ENCODE measurements around the gene UFSP1.

UFSP1 gene

DNA sequence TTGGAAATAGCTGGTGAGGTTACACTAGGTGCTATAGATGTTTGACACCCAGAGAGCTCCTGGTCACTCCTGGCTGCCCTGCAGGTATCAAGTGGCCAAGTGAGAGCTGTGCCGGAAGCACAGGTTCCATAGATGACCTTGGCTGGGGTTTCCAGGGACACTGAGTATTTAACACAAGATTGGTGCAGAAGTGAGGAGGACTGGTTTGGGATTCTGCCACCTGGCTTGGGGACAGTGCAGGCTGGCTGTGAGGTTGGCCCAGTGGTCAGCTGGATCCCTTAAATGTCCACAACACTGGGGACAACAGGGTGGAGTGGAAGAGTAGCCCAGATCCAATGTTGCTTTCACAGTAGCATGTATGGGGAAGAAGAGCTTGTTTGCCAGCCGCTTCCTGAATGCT lies 11.5 kb upstream of the UFSP1 start:
- no peak for DNase-seq (ENCODE audit: low read depth)
- TF ChIP-seq, protein P1, sequence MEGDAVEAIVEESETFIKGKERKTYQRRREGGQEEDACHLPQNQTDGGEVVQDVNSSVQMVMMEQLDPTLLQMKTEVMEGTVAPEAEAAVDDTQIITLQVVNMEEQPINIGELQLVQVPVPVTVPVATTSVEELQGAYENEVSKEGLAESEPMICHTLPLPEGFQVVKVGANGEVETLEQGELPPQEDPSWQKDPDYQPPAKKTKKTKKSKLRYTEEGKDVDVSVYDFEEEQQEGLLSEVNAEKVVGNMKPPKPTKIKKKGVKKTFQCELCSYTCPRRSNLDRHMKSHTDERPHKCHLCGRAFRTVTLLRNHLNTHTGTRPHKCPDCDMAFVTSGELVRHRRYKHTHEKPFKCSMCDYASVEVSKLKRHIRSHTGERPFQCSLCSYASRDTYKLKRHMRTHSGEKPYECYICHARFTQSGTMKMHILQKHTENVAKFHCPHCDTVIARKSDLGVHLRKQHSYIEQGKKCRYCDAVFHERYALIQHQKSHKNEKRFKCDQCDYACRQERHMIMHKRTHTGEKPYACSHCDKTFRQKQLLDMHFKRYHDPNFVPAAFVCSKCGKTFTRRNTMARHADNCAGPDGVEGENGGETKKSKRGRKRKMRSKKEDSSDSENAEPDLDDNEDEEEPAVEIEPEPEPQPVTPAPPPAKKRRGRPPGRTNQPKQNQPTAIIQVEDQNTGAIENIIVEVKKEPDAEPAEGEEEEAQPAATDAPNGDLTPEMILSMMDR (IDR thresholded peaks at IDR 0.05; ENCODE audit: low read length, missing control alignments) = no peak
- H3K4me3 ChIP-seq (replicated peaks; ENCODE audit: low read depth, low read length) = no peak overlapping the region

DNA sequence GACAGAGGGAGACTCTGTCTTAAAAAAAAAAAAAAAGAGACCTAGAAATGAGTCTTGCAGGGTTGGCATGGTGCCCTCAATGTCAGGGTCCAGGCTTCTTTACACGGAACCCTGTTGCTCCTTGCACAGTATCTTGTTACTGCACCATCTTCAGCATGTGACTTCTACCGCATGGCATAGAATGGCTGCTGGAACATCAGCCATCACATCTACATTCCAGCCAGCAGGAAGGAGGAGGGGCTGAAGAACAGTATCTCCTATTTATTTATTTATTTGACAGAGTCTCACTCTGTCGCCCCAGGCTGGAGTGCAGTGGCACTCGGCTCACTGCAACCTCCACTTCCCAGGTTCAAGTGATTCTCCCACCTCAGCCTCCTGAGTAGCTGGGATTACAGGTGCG lies 9.9 kb upstream of the UFSP1 start:
- DNase-seq (ENCODE audit: low read depth) = no peak
- TF ChIP-seq, protein P1 (IDR thresholded peaks at IDR 0.05; ENCODE audit: low read length, missing control alignments) = no peak
- H3K4me3 ChIP-seq (replicated peaks; ENCODE audit: low read depth, low read length) = no peak overlapping the region

DNA sequence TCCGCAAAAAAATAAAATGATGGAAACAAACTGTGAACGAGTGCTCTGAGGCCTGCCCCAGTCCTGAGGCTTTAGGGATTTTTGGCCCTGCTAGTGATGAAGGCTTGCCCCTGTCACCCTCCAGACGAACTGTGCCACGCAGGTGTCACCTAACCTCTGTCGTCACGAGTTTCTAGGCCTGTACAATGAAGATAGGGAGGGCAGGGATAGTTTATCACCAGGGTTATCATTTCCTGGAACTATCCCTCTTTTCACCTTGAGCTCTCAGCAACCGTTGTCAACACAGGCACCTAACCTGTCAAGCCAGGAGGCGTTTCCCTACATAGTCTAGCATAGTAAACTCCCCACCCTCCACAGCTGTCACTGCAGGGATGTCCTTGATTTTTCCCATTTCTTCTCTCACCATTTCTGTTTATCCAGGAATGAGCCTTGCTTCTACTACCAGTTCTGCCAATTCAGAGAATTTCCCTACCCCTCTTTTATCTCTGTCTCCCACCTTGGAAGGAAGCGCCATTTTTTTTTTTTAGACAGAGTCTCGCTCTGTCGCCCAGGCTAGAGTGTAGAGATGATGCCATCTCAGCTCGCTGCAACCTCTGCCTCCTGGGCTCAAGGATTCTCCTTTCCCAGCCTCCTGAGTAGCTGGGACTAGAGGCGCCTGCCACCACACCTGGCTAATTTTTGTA lies 8.4 kb upstream of the UFSP1 start:
- H3K4me3 ChIP-seq (replicated peaks; ENCODE audit: low read depth, low read length) = no peak overlapping the region
- no peak for DNase-seq (ENCODE audit: low read depth)
- TF ChIP-seq, protein P1 (IDR thresholded peaks at IDR 0.05; ENCODE audit: low read length, missing control alignments) = no peak

DNA sequence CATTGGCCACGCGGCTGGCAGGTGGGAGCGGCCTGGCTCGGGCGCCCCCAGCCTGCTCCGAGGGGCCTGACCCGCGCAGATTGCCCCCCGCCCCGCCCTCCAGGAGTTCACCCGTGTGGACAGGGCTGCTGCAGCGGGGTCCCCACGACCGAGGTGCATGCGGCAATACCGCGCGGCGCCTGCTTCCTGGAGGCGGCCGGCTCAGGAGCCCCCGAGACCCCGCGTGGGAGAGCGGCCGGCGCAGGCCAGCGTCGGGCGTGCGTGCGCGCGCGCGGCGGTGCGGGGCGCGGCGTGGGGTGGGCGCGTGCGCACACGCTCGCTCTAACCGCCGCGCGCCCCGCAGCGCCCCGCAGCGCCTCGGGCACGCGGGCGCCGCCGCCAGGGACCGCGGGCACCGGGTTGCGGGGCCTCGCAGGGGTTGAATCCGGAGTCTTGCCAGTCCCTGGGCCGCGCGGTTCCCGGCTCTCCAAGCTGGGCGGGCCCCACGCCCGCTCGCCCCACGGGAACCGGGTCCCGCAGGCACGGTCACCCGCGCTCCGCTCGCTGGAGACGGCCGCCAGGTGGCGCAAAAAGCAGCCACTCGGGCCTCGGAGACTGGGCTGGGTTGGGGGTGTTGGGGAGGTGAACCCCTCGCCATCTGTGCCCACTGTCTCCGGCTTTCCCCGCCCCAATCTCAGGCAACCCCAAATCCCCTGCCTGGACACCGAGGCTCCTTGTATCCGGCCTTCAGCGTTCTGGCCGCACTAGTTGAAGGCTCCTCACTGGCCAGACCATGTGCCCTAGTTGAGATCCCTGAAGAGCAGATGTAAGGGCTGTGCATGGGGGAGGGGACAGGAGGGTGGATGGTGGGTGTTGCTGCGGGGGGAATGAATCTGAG lies 7.5 kb upstream of the UFSP1 start:
- H3K4me3 ChIP-seq (replicated peaks; ENCODE audit: low read depth, low read length) = no peak overlapping the region
- no peak for DNase-seq (ENCODE audit: low read depth)
- TF ChIP-seq, protein P1 (IDR thresholded peaks at IDR 0.05; ENCODE audit: low read length, missing control alignments) = peak; percentile 56

DNA sequence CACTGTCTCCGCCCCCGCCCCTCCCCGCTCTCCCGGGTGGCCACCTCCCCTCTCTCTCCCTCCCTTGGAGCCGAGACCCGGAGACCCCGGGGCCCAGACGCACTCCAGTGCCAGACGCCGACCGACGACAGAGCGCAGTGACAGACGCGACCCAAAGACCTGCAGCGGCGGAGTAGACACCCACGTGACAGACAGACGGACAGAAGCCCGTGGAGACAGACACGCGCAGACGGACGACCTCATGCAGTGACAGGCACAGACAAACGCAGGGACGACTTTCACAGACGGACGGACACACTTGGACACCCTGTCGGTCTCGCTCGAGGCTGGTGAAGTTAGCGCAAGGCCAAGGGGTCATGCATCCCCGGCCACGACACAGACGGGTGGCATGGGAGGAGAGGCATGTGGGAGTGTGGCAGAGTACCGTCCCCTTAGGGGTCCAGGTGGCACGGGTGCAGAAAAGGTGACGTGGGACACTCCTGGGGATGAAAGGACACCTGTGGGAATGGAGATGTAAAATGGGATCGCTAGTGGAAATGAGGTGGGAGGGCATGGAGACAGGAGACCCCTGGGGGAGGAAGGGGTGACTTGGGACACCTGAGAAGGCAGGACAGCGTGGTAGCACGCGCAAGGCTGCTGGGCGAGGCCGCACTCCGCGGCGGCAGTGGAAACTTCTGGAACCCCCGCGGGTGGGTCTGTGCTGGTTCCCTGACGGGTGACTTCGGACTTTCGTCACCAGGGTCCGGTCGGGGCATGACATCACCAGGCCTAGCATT lies 6.6 kb upstream of the UFSP1 start:
- DNase-seq (ENCODE audit: low read depth) = no peak
- TF ChIP-seq, protein P1 (IDR thresholded peaks at IDR 0.05; ENCODE audit: low read length, missing control alignments) = no peak
- no peak overlapping the region for H3K4me3 ChIP-seq (replicated peaks; ENCODE audit: low read depth, low read length)

DNA sequence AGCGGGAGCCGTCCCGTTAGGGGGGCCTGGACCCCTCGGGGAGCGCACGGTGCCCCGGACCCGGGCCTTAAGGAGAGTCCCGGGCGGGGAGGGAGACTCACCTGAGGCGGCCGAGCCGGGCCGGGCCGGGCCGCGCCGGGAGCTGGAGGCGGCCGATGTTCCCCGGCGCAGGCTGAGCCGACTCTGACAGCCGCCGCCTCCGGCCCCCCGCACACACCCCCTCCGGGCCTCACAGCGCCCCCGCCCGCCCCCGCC lies 6.1 kb upstream of the UFSP1 start, which contains the start of gene ACHE:
Gene ACHE (minus strand): TSS at position 188 of the 255 bp plus-strand sequence. CDS start 1,656 bp downstream, outside the sequence.
- DNase-seq (ENCODE audit: low read depth) = no peak
- H3K4me3 ChIP-seq (replicated peaks; ENCODE audit: low read depth, low read length) = peak within 1 kb of the TSS; percentile 51
- TF ChIP-seq, protein P1 (IDR thresholded peaks at IDR 0.05; ENCODE audit: low read length, missing control alignments) = no peak

Measured in fibroblast of pulmonary artery (primary cell).